Ishikawa (cell line): Measurements from ENCODE around the gene PGLYRP2.

ENCODE experiments used
- CEBPB ChIP-seq: IDR thresholded peaks from 2 replicates; pipeline ENCODE4 v1.6.1; 2012
- CREB1 ChIP-seq: IDR thresholded peaks from 2 replicates; pipeline ENCODE4 v1.6.1; 2012; ENCODE audit warnings: low read depth
- EGR1 ChIP-seq: IDR thresholded peaks from 2 replicates; pipeline ENCODE4 v1.6.1; 2012
- EP300 ChIP-seq: IDR thresholded peaks from 2 replicates; pipeline ENCODE4 v1.6.1; 2012; ENCODE audit warnings: borderline replicate concordance
- FOXM1 ChIP-seq: IDR thresholded peaks from 2 replicates; pipeline ENCODE4 v1.6.1; 2012; ENCODE audit warnings: low read depth, borderline replicate concordance
- NFIC ChIP-seq: IDR thresholded peaks from 2 replicates; pipeline ENCODE4 v1.6.1; 2012
- RAD21 ChIP-seq: IDR thresholded peaks from 2 replicates; pipeline ENCODE4 v1.6.1; 2012; ENCODE audit warnings: low read depth
- TAF1 ChIP-seq: IDR thresholded peaks from 2 replicates; pipeline ENCODE4 v1.6.1; 2012; ENCODE audit warnings: low read depth, mild to moderate bottlenecking
- TCF12 ChIP-seq: IDR thresholded peaks from 2 replicates; pipeline ENCODE4 v1.6.1; 2012; ENCODE audit warnings: low read depth
- TEAD4 ChIP-seq: IDR thresholded peaks from 2 replicates; pipeline ENCODE4 v1.6.1; 2012
- YY1 ChIP-seq: IDR thresholded peaks from 2 replicates; pipeline ENCODE4 v1.6.1; 2012; ENCODE audit warnings: low read depth
- ZBTB7A ChIP-seq: IDR thresholded peaks from 2 replicates; pipeline ENCODE4 v1.6.1; 2012; ENCODE audit warnings: low read depth
- TF ChIP-seq, protein P1 (sequence below): IDR thresholded peaks from 2 replicates; pipeline ENCODE4 v1.6.1; 2012
- TF ChIP-seq, protein P2 (sequence below): IDR thresholded peaks from 2 replicates; pipeline ENCODE4 v1.6.1; 2012
- TF ChIP-seq, protein P3 (sequence below): IDR thresholded peaks from 2 replicates; pipeline ENCODE4 v1.6.1; 2012; ENCODE audit warnings: low read depth, mild to moderate bottlenecking

PGLYRP2 gene

DNA sequence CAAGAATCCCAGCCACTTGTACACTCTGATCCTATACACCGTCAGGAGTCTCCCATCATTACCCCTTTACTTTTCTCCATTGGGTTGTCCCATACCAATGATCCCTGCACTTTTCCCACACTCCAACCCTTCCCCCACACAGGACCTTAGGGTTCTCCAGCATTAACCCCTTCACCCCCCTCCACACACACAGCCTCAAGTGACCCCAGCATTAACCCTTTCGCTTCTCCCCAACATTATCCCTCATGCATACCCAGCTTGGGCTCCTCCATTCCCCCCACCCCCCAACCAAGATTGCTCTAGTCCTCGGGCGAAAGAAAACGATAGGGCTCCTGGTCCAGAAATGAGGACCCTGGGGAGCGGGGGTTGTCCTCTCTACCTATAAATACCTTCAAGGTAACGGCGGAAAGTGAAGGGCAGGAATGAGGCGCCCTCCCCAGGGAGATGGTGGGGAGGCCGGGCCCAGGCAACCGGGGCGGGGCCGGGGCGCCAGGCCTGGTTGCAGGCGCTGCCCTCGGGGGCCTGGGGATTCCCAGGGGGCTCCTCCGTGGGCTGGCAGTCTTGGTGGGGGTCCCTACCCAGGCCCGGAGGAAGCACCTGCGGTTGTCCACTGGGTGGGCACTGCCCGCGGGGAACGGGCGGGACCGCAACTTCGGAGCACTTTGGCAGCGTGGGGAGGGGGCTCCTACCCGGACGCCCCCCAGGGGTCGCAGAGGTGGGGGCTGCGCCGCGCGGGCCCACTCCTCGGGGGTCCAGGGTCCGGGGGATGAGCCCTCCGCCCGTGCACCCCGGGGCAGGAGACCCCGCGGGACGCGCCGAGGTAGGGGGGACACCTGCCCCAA is 30.3 kb downstream of the PGLYRP2 start:
- TF ChIP-seq, protein P1, sequence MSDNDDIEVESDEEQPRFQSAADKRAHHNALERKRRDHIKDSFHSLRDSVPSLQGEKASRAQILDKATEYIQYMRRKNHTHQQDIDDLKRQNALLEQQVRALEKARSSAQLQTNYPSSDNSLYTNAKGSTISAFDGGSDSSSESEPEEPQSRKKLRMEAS: no peak
- TF ChIP-seq ZBTB7A (peak; percentile 99), EP300 (no peak)

DNA sequence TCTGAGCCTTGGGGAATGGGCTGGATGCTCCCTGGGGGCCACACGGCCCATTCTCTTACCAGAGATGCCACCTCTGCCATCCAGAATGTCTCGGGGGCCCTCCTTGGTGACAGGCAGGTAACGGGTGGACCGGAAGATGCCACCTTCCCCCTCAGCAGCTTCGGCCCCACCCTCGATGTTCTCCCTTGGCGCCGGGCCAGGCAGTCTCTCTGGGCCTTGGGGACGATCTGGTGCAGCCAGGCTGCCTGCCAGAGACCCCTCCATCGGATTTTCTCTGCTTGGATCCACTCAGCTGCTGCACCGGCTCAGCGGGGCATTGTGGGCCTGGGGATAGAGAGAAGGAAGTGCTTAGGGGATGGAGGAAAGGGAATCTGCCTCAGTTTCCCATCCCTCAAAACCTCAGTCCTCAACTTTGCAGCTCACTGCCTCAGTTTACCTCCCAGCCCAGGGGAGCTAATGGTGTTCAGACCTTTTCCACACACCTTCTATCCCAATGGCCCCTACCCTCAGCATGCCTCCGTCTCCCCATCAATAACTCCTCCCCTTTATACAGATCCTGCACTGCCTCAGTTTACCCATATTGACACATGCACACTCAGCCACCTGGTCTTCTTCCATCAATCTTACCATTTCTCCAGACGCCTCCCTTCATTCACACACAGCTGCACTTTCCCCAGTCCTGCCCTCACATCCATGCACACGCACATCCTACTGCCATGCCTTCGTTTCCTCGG is 31.1 kb downstream of the PGLYRP2 start:
- TF ChIP-seq EP300 (no peak), ZBTB7A (no peak), YY1 (no peak), CEBPB (no peak), NFIC (no peak), EGR1 (no peak), RAD21 (no peak), TEAD4 (no peak), FOXM1 (no peak), CREB1 (no peak), TCF12 (no peak), TAF1 (no peak)
- TF ChIP-seq, protein P2, sequence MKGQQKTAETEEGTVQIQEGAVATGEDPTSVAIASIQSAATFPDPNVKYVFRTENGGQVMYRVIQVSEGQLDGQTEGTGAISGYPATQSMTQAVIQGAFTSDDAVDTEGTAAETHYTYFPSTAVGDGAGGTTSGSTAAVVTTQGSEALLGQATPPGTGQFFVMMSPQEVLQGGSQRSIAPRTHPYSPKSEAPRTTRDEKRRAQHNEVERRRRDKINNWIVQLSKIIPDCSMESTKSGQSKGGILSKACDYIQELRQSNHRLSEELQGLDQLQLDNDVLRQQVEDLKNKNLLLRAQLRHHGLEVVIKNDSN: no peak
- TF ChIP-seq, protein P3, sequence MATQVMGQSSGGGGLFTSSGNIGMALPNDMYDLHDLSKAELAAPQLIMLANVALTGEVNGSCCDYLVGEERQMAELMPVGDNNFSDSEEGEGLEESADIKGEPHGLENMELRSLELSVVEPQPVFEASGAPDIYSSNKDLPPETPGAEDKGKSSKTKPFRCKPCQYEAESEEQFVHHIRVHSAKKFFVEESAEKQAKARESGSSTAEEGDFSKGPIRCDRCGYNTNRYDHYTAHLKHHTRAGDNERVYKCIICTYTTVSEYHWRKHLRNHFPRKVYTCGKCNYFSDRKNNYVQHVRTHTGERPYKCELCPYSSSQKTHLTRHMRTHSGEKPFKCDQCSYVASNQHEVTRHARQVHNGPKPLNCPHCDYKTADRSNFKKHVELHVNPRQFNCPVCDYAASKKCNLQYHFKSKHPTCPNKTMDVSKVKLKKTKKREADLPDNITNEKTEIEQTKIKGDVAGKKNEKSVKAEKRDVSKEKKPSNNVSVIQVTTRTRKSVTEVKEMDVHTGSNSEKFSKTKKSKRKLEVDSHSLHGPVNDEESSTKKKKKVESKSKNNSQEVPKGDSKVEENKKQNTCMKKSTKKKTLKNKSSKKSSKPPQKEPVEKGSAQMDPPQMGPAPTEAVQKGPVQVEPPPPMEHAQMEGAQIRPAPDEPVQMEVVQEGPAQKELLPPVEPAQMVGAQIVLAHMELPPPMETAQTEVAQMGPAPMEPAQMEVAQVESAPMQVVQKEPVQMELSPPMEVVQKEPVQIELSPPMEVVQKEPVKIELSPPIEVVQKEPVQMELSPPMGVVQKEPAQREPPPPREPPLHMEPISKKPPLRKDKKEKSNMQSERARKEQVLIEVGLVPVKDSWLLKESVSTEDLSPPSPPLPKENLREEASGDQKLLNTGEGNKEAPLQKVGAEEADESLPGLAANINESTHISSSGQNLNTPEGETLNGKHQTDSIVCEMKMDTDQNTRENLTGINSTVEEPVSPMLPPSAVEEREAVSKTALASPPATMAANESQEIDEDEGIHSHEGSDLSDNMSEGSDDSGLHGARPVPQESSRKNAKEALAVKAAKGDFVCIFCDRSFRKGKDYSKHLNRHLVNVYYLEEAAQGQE: no peak
- TF ChIP-seq, protein P1: no peak

DNA sequence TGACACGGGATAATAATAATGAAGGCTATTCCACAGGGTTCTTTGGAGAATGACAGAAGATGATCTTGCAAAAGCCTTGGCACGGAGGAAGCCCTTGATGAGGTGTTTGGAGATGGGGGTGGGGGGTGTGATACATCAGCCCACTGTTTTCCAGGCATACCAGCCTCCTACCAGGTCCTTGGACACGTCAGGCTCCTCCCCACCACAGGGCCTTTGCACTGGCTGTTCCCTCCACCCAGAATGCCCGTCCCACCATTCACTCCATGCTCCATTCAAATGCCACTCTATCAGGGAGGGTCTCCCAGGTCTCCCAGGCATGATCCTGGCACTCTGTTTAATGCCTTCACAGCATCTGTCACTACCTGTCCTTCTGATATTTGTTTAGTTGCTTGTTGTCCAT is 32.2 kb downstream of the PGLYRP2 start:
- TF ChIP-seq TEAD4: no peak
- no peak for TF ChIP-seq RAD21
- TF ChIP-seq TAF1: no peak
- TF ChIP-seq EP300: no peak
- no peak for TF ChIP-seq YY1
- TF ChIP-seq, protein P2: no peak
- TF ChIP-seq CREB1: no peak
- TF ChIP-seq CEBPB: no peak
- no peak for TF ChIP-seq NFIC
- no peak for TF ChIP-seq EGR1
- no peak for TF ChIP-seq TCF12
- TF ChIP-seq, protein P1: no peak
- TF ChIP-seq, protein P3: no peak
- no peak for TF ChIP-seq FOXM1
- TF ChIP-seq ZBTB7A: no peak

DNA sequence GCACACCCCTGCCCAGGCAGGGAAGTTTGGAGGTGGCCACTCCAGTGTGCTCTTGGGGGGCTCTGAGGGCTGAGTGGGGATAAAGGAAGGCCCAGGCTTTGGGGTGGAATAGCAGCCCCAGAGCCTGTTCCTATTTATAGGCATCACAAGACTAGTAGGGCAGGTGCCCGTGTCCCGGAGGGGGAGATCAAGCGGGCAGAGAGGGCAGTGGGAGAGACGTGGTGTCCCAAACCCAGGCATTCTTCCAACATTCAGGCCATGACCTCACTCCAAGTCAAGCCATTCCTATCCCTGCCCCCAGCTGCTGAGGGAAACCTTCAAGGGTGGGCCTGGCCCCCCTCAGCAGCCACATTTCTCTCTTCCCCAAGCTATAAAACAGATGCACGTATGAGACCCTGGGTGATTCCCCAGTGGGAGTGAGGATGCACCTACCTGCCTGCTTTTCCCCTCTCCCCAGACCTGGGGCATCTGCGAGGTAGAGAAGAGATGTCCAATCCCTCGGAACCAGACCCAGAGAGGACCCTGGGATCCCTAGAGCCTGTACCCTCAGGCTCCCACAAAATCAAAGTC is 33.4 kb downstream of the PGLYRP2 start:
- TF ChIP-seq RAD21: no peak
- no peak for TF ChIP-seq TAF1
- TF ChIP-seq YY1: no peak
- no peak for TF ChIP-seq CREB1
- no peak for TF ChIP-seq ZBTB7A
- TF ChIP-seq NFIC: no peak
- no peak for TF ChIP-seq EP300
- TF ChIP-seq TEAD4: no peak
- TF ChIP-seq EGR1: no peak
- TF ChIP-seq TCF12: no peak
- TF ChIP-seq, protein P1: no peak
- TF ChIP-seq, protein P2: no peak
- no peak for TF ChIP-seq CEBPB
- TF ChIP-seq, protein P3: no peak
- TF ChIP-seq FOXM1: no peak
